Lower lobe of right lung (tissue), 2 donors: ENCODE data around the gene NCF2. TPM values are rescaled to one million over a fixed set of nuclear protein-coding genes. Genes with fewer than 3 reads are reported as not detected.
A peak's percentile ranks its signal among the peaks of the same experiment; 100 is the strongest.

Experiments used
- ATAC-seq, 2 donors: fragments of 200-7000 bp; cut with Tn5 transposase; one replicate each; pipeline ENCODE4 v1.9.1; 2020 to 2022; ENCODE audit warnings: mild to moderate bottlenecking in 2 of 2, moderate library complexity in 2 of 2
- DNase-seq: peaks from one replicate; pipeline ENCODE4 v3.0.0-alpha.2; 2020
- H3K27ac ChIP-seq: fragments of 200-600 bp; one replicate; pipeline ENCODE4 v1.8.0; 2022
- H3K27me3 ChIP-seq: fragments of 200-600 bp; one replicate; pipeline ENCODE4 v1.8.0; 2022; ENCODE audit warnings: low read depth
- H3K36me3 ChIP-seq: fragments of 200-600 bp; one replicate; pipeline ENCODE4 v1.8.0; 2022; ENCODE audit warnings: mild to moderate bottlenecking
- H3K4me1 ChIP-seq: fragments of 200-600 bp; one replicate; pipeline ENCODE4 v1.8.0; 2022
- H3K4me3 ChIP-seq: fragments of 200-600 bp; one replicate; pipeline ENCODE4 v1.8.0; 2022; ENCODE audit warnings: mild to moderate bottlenecking
- H3K9me3 ChIP-seq: fragments of 200-600 bp; one replicate; pipeline ENCODE4 v1.8.0; 2022
- intact Hi-C: fragments of 100-400 bp; cut with DNase I; formaldehyde crosslinking; loops from one replicate; pipeline ENCODE4 v1.11.0; 2022
- total RNA-seq: library from RNA; stranded (reverse); fragmentation: NEBNext Ultra II Directional; extraction: Animal tissue kit (Norgen Biotek cat#: 25700); gene quantifications from one replicate; pipeline ENCODE4 v1.2.1, GENCODE V29; 2021
- TF ChIP-seq, protein P1 (sequence below): fragments of 200-600 bp; IDR thresholded peaks from one replicate; pipeline ENCODE4 v1.8.0; 2022; ENCODE audit warnings: antibody characterized with exemption, mild to moderate bottlenecking
- donor health status: DM: no; HTN: yes; CAD: no; lungs with severe emphysema.

The NCF2 gene
- total RNA-seq, 1 donor from 2014 or later: 211 TPM

DNA sequence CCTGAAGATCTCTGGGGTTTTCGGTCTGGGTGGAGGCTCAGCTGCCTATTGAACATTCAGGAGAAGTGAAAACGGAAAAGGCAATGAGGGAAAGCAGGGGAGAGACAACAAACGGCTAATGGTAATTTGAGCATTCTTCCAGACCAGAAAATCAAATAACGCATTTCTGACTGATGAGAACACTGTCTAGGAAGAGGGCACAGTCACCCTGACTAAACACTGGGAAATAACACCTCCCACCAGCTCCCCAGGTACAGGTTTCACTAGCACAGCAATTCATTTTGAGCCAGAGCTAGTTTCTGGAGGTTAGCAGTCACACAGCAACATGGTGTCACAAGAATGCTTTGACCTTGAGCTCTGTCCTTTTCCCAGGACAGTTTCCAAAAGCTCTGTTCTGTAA is 21.1 kb downstream of the NCF2 start:
- Histone ChIP-seq H3K4me3 (no peak overlapping the region), H3K4me1 (peaks cover 16% of the 10 kb centered on the region), H3K36me3 (peaks cover 39% of the 10 kb centered on the region), H3K27ac (no peak overlapping the region), H3K9me3 (no peaks in the 10 kb centered on the region), H3K27me3 (no peaks in the 10 kb centered on the region)
- ATAC-seq: no peak
- no peak for DNase-seq
- TF ChIP-seq, protein P1, sequence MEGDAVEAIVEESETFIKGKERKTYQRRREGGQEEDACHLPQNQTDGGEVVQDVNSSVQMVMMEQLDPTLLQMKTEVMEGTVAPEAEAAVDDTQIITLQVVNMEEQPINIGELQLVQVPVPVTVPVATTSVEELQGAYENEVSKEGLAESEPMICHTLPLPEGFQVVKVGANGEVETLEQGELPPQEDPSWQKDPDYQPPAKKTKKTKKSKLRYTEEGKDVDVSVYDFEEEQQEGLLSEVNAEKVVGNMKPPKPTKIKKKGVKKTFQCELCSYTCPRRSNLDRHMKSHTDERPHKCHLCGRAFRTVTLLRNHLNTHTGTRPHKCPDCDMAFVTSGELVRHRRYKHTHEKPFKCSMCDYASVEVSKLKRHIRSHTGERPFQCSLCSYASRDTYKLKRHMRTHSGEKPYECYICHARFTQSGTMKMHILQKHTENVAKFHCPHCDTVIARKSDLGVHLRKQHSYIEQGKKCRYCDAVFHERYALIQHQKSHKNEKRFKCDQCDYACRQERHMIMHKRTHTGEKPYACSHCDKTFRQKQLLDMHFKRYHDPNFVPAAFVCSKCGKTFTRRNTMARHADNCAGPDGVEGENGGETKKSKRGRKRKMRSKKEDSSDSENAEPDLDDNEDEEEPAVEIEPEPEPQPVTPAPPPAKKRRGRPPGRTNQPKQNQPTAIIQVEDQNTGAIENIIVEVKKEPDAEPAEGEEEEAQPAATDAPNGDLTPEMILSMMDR: no peak
- intact Hi-C loops: no loop called here

DNA sequence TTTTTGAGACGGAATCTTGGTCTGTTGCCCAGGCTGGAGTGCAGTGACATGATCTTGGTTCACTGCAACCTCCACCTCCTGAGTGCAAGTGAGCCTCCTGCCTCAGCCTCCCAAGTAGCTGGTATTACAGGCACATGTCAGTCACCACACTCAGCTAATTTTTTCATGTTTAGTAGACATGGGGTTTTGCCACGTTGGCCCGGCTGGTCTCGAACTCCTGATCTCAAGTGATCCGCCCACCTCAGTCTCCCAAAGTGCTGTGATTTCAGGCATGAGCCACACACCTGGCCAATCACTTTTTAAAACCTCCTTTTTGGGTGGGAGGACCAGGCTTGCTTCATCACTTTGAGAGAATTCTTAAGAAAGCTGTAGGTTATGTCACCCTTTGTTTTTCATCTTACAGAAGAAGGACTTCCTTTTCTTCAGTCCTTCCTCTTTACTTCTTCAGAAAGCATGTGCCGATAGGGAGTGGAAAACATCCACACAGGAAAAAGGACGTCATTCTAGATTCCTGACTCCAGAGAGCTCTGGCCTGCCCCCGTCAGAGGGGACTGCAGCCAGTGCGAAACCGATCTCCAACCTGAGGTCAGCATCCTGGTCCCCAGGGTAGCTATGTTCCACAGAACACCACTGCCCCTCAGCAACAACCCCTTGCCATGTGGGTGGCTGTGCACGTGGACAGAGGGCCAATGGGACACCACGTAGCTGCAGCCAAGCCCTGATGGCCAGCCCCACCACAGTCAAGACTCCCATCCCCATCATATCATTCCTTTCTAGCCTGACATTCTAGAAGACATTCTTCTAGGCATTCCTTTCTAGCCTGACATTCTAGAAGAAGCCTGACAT is 21.9 kb downstream of the NCF2 start:
- no peak overlapping the region for H3K4me3 ChIP-seq
- peaks cover 16% of the 10 kb centered on the region for H3K4me1 ChIP-seq
- no peaks in the 10 kb centered on the region for H3K9me3 ChIP-seq
- ATAC-seq: peak; percentile 63 to 76
- peaks cover 34% of the 10 kb centered on the region for H3K36me3 ChIP-seq
- TF ChIP-seq, protein P1: no peak
- H3K27ac ChIP-seq: peak overlapping the region; percentile 24
- no peaks in the 10 kb centered on the region for H3K27me3 ChIP-seq
- intact Hi-C loops: no loop called here
- DNase-seq: no peak

DNA sequence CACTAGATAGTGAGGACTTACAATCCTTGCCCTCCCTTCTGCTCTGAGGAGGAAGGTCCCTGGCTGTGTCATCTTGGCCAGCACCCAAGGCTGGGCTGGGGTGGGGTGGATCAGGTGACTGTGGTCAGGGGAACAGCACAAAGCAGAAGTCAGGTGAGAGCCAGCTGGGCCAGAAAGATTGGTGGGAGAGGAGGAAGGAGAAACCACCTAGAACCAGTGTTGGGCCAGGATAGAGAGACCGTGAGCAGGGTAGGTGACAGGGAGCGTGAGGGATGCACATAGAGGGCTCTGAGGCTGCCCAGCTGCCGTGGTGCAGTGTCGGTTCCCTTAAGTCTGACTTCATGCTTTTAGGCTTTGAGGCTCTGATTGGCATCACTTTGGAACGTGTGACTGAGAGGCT is 22.7 kb downstream of the NCF2 start:
- no peaks in the 10 kb centered on the region for H3K9me3 ChIP-seq
- H3K27ac ChIP-seq: peak overlapping the region; percentile 24
- H3K36me3 ChIP-seq: peaks cover 36% of the 10 kb centered on the region
- H3K4me3 ChIP-seq: no peak overlapping the region
- DNase-seq (peak; percentile 80), ATAC-seq (peak; percentile 64 to 73)
- TF ChIP-seq, protein P1: no peak
- H3K4me1 ChIP-seq: peaks cover 16% of the 10 kb centered on the region
- no peaks in the 10 kb centered on the region for H3K27me3 ChIP-seq
- intact Hi-C loops: no loop called here

DNA sequence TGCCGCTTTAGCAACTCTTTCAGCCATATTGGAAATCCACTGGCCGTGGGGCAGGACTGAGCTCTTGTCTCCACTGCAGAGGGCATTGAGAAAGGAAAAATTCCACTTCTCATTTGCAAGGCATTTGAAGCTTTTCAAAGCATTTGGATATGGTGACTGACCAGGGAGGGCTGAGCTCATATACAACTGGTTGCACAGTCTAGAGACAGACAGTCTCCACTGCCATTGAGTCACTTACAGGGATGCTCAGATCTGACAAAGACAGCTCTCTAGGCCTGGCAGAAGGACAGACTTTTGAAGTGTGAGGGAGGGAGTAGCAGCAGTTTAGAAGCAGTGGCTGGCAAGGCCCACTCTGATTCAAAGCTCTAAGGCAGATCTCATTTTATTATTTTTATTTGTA is 24.2 kb downstream of the NCF2 start:
- intact Hi-C loops: no loop called here
- TF ChIP-seq, protein P1: no peak
- no peak for DNase-seq

DNA sequence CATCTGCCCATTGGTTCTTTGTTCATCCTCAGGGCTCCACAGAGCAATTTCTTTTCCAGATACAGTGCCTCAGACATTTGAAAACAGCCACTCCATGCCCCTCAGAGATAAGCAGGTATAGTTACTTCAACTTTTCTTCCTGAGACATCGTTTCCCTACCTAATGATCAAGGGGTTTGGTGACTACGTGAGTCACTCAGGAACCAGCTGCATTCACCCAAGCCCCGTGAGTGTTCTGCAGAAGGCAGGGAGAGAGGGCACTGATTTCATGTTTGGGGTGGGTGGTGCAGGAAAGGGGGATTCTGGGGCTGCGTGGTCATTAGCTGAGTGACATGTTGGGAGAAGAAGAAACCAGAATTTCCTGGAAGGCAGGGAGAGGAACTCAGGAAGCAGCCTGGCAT is 25.0 kb downstream of the NCF2 start:
- DNase-seq: no peak
- intact Hi-C loops: no loop called here
- no peak for ATAC-seq
- Histone ChIP-seq H3K36me3 (peaks cover 27% of the 10 kb centered on the region), H3K9me3 (no peaks in the 10 kb centered on the region), H3K4me3 (no peak overlapping the region), H3K4me1 (peaks cover 16% of the 10 kb centered on the region), H3K27ac (no peak overlapping the region), H3K27me3 (no peaks in the 10 kb centered on the region)
- TF ChIP-seq, protein P1: no peak

More for the DNA sequence above, 24.2 kb downstream of the NCF2 start:
- Histone ChIP-seq H3K27me3 (no peaks in the 10 kb centered on the region), H3K4me3 (no peak overlapping the region), H3K9me3 (no peaks in the 10 kb centered on the region), H3K36me3 (peaks cover 27% of the 10 kb centered on the region), H3K27ac (no peak overlapping the region), H3K4me1 (peaks cover 16% of the 10 kb centered on the region)
- ATAC-seq: no peak
